Astrocyte (in vitro differentiated cells and primary cell): ENCODE data around the gene CDK5RAP2. TPM values are rescaled to one million over a fixed set of nuclear protein-coding genes. Genes with fewer than 3 reads are reported as not detected.

Source experiments
- DNase-seq: peaks from one replicate; pipeline ENCODE4 v3.0.0-alpha.2; 2010; ENCODE audit warnings: low read depth
- FAIRE-seq: peaks from 2 replicates; lab custom pipeline; 2011; peaks lifted over from hg19 to GRCh38; lab: Jason Lieb, UNC
- H2AFZ ChIP-seq: 2 replicates; pipeline ENCODE4 v1.6.0; 2012; ENCODE audit warnings: low read depth, low read length, inconsistent platforms
- H3K27ac ChIP-seq: 2 replicates; pipeline ENCODE4 v1.5.1; 2011; ENCODE audit warnings: low read depth, low read length, inconsistent platforms
- H3K27me3 ChIP-seq: 2 replicates; pipeline ENCODE4 v1.6.0; 2011; ENCODE audit warnings: low read length, inconsistent platforms; ENCODE audit not compliant: insufficient read depth
- H3K36me3 ChIP-seq: 2 replicates; pipeline ENCODE4 v1.5.1; 2011; ENCODE audit warnings: low read length, inconsistent platforms; ENCODE audit not compliant: insufficient read depth
- H3K4me1 ChIP-seq: 2 replicates; pipeline ENCODE4 v1.5.1; 2011; ENCODE audit warnings: low read length, inconsistent platforms; ENCODE audit not compliant: insufficient read depth
- H3K4me2 ChIP-seq: 2 replicates; pipeline ENCODE4 v1.6.0; 2012; ENCODE audit warnings: low read length, inconsistent platforms
- H3K4me3 ChIP-seq: 2 replicates; pipeline ENCODE4 v1.5.1; 2011; ENCODE audit warnings: low read depth, mild to moderate bottlenecking, low read length, inconsistent platforms; ENCODE audit not compliant: insufficient read depth
- H3K79me2 ChIP-seq: 2 replicates; pipeline ENCODE4 v1.6.0; 2012; ENCODE audit warnings: mild to moderate bottlenecking, low read length, inconsistent platforms; ENCODE audit not compliant: insufficient read depth
- H3K9ac ChIP-seq: 2 replicates; pipeline ENCODE4 v1.6.0; 2012; ENCODE audit warnings: mild to moderate bottlenecking, low read length, inconsistent platforms
- H3K9me3 ChIP-seq: 2 replicates; pipeline ENCODE4 v1.5.1; 2012; ENCODE audit warnings: low read depth, mild to moderate bottlenecking, low read length, inconsistent platforms; ENCODE audit not compliant: insufficient read depth
- H4K20me1 ChIP-seq: 2 replicates; pipeline ENCODE4 v1.6.0; 2012; ENCODE audit warnings: low read length, inconsistent platforms; ENCODE audit not compliant: insufficient read depth
- H3K27ac Mint-ChIP-seq: one replicate; pipeline ENCODE4 v1.8.0; 2021; ENCODE audit warnings: mild to moderate bottlenecking, mixed read lengths; ENCODE audit not compliant: unreplicated experiment
- H3K27me3 Mint-ChIP-seq: one replicate; pipeline ENCODE4 v1.8.0; 2021; ENCODE audit warnings: low read depth, mixed read lengths; ENCODE audit not compliant: unreplicated experiment
- H3K36me3 Mint-ChIP-seq: one replicate; pipeline ENCODE4 v1.8.0; 2021; ENCODE audit warnings: low read depth, mixed read lengths; ENCODE audit not compliant: unreplicated experiment
- H3K4me1 Mint-ChIP-seq: one replicate; pipeline ENCODE4 v1.8.0; 2021; ENCODE audit warnings: low read depth, mixed read lengths; ENCODE audit not compliant: unreplicated experiment
- H3K4me3 Mint-ChIP-seq: one replicate; pipeline ENCODE4 v1.8.0; 2021; ENCODE audit warnings: mild to moderate bottlenecking, moderate library complexity, mixed read lengths; ENCODE audit not compliant: unreplicated experiment
- H3K9me3 Mint-ChIP-seq: one replicate; pipeline ENCODE4 v1.8.0; 2021; ENCODE audit warnings: mild to moderate bottlenecking, mixed read lengths; ENCODE audit not compliant: unreplicated experiment
- CTCF ChIP-seq: IDR thresholded peaks from 2 replicates; pipeline ENCODE4 v1.5.1; 2011; ENCODE audit warnings: low read depth, mild to moderate bottlenecking, inconsistent platforms, low read length, moderate library complexity; ENCODE audit not compliant: insufficient read depth
- EZH2 ChIP-seq: IDR thresholded peaks from 2 replicates; pipeline ENCODE4 v1.6.1; 2012; ENCODE audit warnings: mild to moderate bottlenecking, low read length, inconsistent platforms; ENCODE audit not compliant: insufficient read depth
- total RNA-seq: library from RNA; stranded (reverse); gene quantifications from 2 replicates; pipeline ENCODE4 v1.2.1, GENCODE V29; 2021

The CDK5RAP2 gene
- total RNA-seq, 1 donor from 2014 or later = 36.3 TPM

DNA sequence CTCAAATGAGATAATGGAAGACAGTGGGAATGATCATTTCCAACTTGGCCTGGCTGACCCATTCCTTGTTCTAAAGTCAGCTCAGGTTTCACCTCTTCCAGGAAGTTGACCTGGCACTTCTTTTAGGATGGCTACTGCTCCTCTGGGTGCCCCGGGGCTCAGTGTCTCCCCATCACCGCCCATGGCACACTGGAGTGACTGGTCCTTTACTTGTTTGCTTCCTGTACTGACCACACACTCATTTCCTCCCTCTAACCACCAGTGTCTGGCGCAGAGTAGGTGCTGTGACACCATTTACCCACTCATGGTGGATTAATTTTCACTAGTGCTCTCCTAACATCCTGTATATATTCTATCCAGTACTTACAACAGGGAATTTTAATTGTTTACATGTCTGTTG lies 183.5 kb downstream of the CDK5RAP2 start:
- Histone ChIP-seq H3K4me1 (peaks cover 42% of the 10 kb centered on the region), H4K20me1 (no peaks in the 10 kb centered on the region), H3K79me2 (no peaks in the 10 kb centered on the region), H3K9ac (no peak overlapping the region), H3K4me2 (no peak overlapping the region), H3K9me3 (no peaks in the 10 kb centered on the region), H3K27me3 (no peaks in the 10 kb centered on the region), H2AFZ (no peak overlapping the region), H3K4me3 (no peak overlapping the region), H3K36me3 (peaks cover 16% of the 10 kb centered on the region), H3K27ac (peak overlapping the region; percentile 23)
- no peak for DNase-seq
- Mint-ChIP-seq H3K4me3 (peak overlapping the region; percentile 15), H3K36me3 (peaks cover 14% of the 10 kb centered on the region), H3K9me3 (no peaks in the 10 kb centered on the region), H3K4me1 (peaks cover 52% of the 10 kb centered on the region), H3K27ac (no peak overlapping the region), H3K27me3 (no peaks in the 10 kb centered on the region)
- no peak for TF ChIP-seq CTCF
- TF ChIP-seq EZH2 = no peak
- no peak for FAIRE-seq

DNA sequence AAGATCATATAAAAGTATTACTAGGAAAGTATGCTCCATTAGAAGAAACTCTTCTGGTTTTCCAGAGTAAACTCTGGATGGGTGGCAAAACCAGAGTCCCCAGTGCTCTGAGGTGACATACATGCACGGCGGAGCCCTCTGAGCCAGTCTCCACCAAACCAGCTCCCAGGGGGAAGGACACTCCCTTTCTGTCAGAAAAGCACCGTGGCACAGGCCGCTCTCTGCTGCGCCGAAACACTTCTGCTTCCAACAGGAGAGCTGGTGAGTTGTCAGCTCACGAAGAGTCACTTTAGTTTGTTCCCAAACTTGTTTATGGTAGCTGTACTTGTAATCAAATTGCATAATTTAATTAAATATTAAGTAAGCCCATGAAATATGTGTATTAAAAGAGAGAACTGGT lies 184.6 kb downstream of the CDK5RAP2 start:
- H3K79me2 ChIP-seq = no peaks in the 10 kb centered on the region
- H3K4me2 ChIP-seq = no peak overlapping the region
- H3K9me3 ChIP-seq = no peaks in the 10 kb centered on the region
- peaks cover 42% of the 10 kb centered on the region for H3K4me1 ChIP-seq
- no peak overlapping the region for H3K27ac ChIP-seq
- Mint-ChIP-seq H3K36me3 (peaks cover 21% of the 10 kb centered on the region), H3K4me1 (peaks cover 52% of the 10 kb centered on the region), H3K4me3 (no peak overlapping the region), H3K27me3 (no peaks in the 10 kb centered on the region), H3K27ac (no peak overlapping the region), H3K9me3 (no peaks in the 10 kb centered on the region)
- H3K9ac ChIP-seq = no peak overlapping the region
- DNase-seq (no peak), FAIRE-seq (no peak)
- no peaks in the 10 kb centered on the region for H4K20me1 ChIP-seq
- H2AFZ ChIP-seq = no peak overlapping the region
- H3K4me3 ChIP-seq = no peak overlapping the region
- H3K36me3 ChIP-seq = peaks cover 9% of the 10 kb centered on the region
- no peaks in the 10 kb centered on the region for H3K27me3 ChIP-seq
- no peak for TF ChIP-seq EZH2
- no peak for TF ChIP-seq CTCF

GRCh38 chr9:120394058-120394669 lies 185.8 kb downstream of the CDK5RAP2 start:
- no peak overlapping the region for H2AFZ ChIP-seq
- H3K36me3 Mint-ChIP-seq = peaks cover 24% of the 10 kb centered on the region
- peaks cover 46% of the 10 kb centered on the region for H3K4me1 Mint-ChIP-seq
- peak overlapping the region; percentile 52 for H3K9ac ChIP-seq
- no peaks in the 10 kb centered on the region for H3K27me3 Mint-ChIP-seq
- peak overlapping the region; percentile 93 for H3K27ac Mint-ChIP-seq
- peak; percentile 96 for DNase-seq
- H3K4me3 ChIP-seq = peak overlapping the region; percentile 9
- no peaks in the 10 kb centered on the region for H3K9me3 ChIP-seq
- H3K9me3 Mint-ChIP-seq = no peaks in the 10 kb centered on the region
- H4K20me1 ChIP-seq = no peaks in the 10 kb centered on the region
- H3K4me3 Mint-ChIP-seq = peak overlapping the region; percentile 30
- peaks cover 5% of the 10 kb centered on the region for H3K36me3 ChIP-seq
- H3K4me2 ChIP-seq = peak overlapping the region; percentile 78
- peak overlapping the region; percentile 76 for H3K27ac ChIP-seq
- H3K4me1 ChIP-seq = peaks cover 42% of the 10 kb centered on the region
- TF ChIP-seq EZH2 (no peak), CTCF (no peak)
- H3K27me3 ChIP-seq = no peaks in the 10 kb centered on the region
- H3K79me2 ChIP-seq = no peaks in the 10 kb centered on the region
- peak; percentile 68 for FAIRE-seq
